GM21360 (cell line): ENCODE results near the gene CPSF6.
"Not testable (repeated sequence)": the region's sequence is repeated elsewhere in the genome, so short reads cannot be mapped to it uniquely, and the experiment has no call there.

Experiments
- ATAC-seq: cut with Tn5 transposase; IDR thresholded peaks from one replicate; pipeline ENCODE4 v1.9.1; 2021; ENCODE audit warnings: mild to moderate bottlenecking, moderate library complexity; ENCODE audit not compliant: unreplicated experiment

The CPSF6 gene

DNA sequence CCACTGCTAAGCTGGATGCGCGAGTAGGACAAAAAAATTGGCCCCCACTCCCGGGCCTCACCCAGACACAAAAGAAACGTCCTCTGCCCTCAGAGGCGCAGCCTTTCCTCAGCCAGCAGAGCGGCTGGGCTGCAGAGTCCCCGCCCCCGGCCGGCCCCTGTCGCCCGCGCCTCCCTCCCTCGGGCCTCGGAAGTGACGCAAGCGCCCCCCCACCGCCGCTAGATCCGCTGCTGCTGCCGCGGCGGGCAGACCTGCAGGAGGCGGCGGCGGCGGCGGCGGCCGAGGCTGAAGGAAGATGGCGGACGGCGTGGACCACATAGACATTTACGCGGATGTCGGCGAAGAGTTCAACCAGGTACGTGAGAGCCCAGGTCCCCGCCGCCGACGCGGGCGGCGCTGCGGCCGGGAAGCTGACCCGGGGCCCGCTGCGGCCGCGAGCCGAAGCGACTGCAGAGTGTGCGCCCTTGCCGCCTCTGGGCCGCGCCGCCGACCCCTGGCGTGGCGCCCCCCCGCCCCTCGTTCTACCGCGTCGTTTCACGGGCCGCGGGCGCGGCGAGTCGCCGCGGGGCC lies at the start of gene CPSF6:
TSS of gene CPSF6 (plus strand) at position 218 of the 570 bp plus-strand sequence. CDS start at position 296, 78 bp downstream.
- ATAC-seq, result peak; percentile 92

- ATAC-seq, result no peak
Observed at GRCh38 chr12:69196302-69197288, 42.8 kb upstream of the CPSF6 start.

DNA sequence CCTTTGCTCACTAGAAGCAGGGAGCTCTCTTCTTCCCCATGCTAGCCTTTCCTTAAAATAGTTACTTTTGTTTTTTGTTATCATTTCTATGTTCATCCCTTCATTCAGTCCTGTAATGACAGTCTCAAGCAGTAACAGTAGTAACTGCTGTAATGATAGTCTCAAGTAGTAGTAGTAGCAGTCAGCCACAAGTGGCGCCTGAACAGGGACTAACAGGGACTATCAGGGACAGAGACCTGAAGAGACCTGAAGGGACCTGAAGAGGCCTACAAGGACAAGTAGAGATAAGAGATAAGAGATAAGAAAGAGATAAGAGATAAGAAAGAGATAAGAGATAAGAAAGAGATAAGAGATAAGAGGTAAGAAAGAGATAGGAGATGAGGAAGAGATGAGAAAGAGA lies 39.4 kb upstream of the CPSF6 start:
- not testable (repeated sequence) for ATAC-seq

DNA sequence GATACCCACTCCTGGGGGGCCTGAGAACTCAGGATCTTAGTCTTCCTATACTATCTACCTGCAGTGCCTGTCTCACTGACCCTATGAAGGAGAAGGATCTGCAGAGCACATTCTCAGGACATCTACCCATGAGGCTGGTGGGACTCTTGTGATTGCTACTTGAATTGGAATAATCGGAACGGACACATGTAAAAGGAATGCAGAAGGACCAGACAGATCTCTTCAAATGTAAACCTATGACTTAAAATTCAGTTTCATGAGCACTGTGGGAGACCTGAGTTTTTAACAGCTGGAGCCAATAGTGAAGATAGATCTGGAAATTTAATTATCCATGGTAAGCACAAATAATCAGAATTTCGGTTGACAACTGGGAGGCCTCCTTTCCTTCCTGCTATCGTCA lies 35.2 kb upstream of the CPSF6 start:
- ATAC-seq, result no peak

- ATAC-seq, result no peak
Observed at GRCh38 chr12:69210661-69211060, 28.7 kb upstream of the CPSF6 start.

- no peak for ATAC-seq
Observed at GRCh38 chr12:69211160-69211559, 28.2 kb upstream of the CPSF6 start.

DNA sequence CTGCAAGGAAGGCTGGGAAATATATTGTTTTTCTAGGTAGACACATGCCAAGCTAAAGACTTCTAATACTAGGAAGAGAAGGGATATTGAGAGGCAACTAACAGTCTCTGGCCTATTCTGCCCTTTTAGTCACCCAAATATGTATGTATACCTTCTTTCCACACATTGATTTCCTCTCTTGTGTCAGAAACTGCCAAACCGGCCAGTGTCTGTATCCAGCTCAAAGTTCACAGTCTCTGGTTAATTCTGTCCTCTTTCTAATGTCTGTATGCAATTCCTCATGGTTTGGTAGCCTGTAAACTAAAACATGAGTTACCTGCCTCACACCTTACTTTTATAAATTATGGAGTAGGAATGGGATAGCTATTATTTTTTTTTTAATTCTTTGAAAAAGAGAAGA lies 25.2 kb upstream of the CPSF6 start:
- ATAC-seq, result no peak

- no peak for ATAC-seq
Observed at GRCh38 chr12:69225251-69225910, 14.0 kb upstream of the CPSF6 start.

DNA sequence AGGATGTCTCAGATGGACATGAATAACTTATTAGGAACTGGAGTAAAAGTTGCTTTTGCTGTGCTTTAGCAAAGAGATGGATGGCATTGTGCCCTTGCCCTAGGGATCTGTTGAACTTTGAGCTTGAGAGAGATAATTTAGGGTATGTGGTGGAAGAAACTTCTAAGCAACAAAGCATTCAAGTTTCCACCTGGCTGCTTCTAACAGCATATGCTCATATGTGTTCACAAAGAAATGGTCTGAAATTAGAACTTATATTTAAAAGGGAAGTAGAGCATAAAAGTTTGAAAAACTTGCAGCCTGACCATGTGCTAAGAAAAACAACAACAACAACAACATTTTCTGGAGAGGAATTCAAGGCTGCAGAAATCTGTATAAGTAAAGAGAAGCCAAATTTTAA lies 7.9 kb upstream of the CPSF6 start:
- no peak for ATAC-seq

DNA sequence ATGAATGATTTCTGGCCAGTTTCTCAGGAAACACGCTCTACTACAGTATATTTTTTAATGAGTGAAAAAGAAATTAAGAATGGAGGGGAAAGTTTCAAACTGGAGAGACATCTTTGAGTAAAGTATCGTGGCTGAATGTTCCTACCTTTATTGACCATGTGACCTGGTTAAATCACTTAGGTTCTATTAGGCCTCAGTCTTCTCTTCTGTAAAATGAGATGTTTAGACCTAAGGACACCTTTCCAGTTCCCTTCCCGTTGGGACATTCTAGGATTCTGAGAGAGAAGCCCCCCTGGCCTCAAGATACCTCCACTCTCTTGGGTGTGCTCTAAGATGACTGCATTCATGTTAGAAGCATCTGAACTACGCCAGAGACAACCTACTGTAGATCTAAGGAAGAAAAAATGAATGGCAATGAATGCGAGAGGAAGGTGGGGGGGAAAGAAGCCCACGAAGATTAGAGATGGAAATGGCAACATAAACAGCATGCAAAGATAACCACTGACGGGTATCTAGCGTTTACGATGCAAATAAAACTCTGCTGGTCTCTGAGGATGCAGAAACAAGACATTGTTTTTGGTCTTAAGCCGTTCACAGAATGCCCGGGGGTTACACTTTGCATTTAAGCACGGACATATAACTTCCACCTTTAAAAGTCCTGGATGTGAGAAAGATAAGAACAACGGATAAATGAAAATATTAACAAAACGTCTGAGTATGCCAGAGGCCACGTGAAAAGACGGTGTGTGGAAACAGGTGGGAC lies 599 bp upstream of the CPSF6 start:
- ATAC-seq, result no peak

DNA sequence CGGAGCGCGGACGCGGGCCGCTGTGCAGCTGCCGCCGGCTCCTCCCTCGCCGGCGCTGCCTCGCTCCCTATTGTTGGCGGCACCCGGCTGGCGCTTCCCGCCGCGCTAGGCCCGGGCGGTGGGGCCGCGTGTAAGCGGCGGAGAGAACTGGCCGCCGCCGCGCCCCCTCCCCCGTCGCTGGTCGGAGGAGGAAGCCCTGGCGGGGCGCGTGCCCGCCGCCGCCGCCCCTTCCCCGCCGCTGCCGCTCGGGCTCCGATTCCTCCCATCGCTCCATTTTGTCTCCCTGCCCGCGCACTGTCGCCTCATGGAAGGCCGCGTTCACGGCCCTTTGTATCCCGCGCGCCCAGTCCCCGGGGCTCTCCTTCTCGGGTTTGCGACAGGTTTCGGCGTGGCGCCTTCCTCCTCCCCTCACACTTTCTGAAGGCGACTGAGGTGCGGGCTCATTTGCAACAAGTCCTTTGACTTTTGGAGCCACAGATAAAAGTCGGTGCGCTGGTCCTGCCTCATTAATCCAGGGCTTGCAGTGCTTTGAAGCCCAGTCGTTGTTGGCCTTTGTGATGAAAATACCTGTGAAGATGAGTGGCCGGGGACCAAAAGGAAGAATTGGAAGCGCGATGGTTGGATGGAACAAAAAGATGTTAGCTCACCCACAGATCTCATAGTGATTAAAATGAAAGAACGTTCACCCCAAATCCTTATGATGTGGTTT lies 707 bp downstream of the CPSF6 start:
- ATAC-seq, result peak; percentile 30

GRCh38 chr12:69240631-69240995 lies 1.2 kb downstream of the CPSF6 start:
- no peak for ATAC-seq

DNA sequence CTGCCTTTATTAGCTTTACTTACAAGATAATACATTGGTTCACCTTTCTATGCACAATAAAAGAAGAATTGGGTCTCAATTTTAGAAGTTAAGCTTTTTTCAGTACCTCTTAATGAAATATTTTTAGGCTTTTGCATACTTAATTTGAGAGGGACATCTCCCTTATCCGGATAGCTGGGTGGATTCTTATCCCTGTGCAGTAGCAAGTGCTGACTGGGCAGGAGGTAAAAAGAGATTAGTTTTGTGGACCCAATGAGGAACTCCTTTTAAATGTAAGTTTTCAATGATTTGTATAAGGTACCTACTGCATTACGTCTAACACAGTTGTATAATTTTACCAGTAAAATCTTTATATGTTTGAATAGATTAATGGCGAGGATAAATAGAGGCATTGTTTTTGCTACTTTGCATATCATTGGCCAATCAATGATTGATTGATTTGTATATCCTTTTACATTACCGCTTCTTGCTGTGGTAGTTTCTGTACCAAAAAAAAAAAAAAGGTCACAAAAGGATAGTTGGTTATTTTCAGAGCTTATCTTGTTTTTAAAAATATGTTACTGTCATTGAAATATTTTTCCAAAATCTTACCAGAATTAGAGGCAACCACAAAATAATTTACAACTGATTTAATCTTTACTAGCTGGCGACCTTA lies 2.2 kb downstream of the CPSF6 start:
- ATAC-seq, result no peak

- ATAC-seq, result no peak
Observed at GRCh38 chr12:69243099-69244084, 4.0 kb downstream of the CPSF6 start.

- ATAC-seq, result no peak
Observed at GRCh38 chr12:69247268-69248018, 8.1 kb downstream of the CPSF6 start.

GRCh38 chr12:69252033-69252432 lies 12.7 kb downstream of the CPSF6 start:
- no peak for ATAC-seq

- no peak for ATAC-seq
Observed at GRCh38 chr12:69254046-69254445, 14.7 kb downstream of the CPSF6 start.

DNA sequence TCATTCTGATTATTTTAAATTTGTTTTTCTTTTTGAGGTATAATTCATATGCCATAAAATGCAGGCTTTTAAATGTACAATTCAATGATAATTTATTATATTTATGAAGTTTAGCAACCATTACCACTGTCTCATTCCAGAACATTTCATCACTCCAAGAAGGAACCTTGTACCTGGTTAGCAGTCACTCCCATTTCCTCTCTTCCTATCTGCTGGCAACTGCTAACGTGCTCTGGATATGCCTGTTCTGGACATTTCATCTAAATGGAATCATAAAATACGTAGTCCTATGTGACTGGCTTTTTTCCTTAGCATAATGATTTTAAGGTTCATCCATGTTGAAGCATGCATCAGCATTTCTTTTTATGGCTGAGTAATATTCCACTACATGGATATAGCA lies 15.5 kb downstream of the CPSF6 start:
- ATAC-seq, result no peak
